ENCODE results near the gene CCDC188.

The CCDC188 gene

GRCh38 chr22:20175597-20175900 lies 24.7 kb upstream of the CCDC188 start:
- DNase-seq (ENCODE audit: low read depth), result peak; percentile 34
- H3K4me3 ChIP-seq (ENCODE audit: low read depth, low read length), result no peak overlapping the region
- TF ChIP-seq, protein P1, sequence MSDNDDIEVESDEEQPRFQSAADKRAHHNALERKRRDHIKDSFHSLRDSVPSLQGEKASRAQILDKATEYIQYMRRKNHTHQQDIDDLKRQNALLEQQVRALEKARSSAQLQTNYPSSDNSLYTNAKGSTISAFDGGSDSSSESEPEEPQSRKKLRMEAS (IDR thresholded peaks at IDR 0.05; ENCODE audit: low read depth, low read length), result no peak
- no peak for TF ChIP-seq POLR2A (IDR thresholded peaks at IDR 0.05; ENCODE audit: extremely low read depth, insufficient read length)
- no peak for TF ChIP-seq MYC (IDR thresholded peaks at IDR 0.05; ENCODE audit: low read depth, low read length)
- TF ChIP-seq, protein P2, sequence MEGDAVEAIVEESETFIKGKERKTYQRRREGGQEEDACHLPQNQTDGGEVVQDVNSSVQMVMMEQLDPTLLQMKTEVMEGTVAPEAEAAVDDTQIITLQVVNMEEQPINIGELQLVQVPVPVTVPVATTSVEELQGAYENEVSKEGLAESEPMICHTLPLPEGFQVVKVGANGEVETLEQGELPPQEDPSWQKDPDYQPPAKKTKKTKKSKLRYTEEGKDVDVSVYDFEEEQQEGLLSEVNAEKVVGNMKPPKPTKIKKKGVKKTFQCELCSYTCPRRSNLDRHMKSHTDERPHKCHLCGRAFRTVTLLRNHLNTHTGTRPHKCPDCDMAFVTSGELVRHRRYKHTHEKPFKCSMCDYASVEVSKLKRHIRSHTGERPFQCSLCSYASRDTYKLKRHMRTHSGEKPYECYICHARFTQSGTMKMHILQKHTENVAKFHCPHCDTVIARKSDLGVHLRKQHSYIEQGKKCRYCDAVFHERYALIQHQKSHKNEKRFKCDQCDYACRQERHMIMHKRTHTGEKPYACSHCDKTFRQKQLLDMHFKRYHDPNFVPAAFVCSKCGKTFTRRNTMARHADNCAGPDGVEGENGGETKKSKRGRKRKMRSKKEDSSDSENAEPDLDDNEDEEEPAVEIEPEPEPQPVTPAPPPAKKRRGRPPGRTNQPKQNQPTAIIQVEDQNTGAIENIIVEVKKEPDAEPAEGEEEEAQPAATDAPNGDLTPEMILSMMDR (IDR thresholded peaks at IDR 0.05; ENCODE audit: low read depth, low read length), result no peak

DNA sequence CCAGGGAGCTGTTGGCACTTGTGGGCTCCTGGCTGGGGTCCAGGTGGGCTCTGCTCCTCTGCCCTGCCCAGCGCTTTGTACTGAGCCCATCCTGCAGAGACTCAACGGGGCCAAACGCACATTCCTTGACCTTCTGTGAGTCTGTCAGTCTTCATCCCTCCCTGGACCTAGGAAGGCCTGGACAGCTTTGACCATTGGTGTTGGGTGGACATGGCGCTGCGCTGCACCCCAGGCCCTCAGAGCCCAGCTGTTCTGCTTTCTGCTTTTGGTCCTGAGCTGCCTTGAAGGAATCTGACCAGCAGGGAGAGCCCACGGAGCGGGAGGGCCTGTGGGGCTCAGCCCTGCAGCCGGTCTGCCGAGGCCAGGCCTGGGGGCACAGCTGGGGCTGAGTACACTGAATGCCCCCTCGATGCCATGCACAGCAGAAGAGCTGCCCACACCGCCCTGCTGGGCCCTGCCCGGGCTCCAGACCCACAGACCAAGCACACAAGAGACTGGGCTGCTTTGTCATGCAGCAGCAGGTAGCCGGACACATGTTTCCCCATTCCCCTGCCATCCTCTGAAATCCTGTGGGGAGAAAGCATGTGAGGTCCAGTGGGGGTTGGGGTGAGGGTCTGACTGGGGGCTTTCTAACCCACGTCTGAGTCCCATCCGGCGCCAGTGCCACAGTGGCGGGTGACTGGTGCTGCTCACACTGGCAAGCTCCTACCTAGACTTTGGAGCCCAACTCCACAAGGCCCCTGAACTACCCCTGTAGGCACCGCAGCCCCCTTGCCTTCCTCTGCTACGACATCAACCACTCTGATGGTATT lies 24.1 kb upstream of the CCDC188 start:
- TF ChIP-seq, protein P2 (IDR thresholded peaks at IDR 0.05; ENCODE audit: low read depth, low read length), result peak; percentile 13
- no peak for TF ChIP-seq POLR2A (IDR thresholded peaks at IDR 0.05; ENCODE audit: extremely low read depth, insufficient read length)
- DNase-seq (ENCODE audit: low read depth), result peak; percentile 32
- no peak overlapping the region for H3K4me3 ChIP-seq (ENCODE audit: low read depth, low read length)

GRCh38 chr22:20173772-20174171 lies 22.9 kb upstream of the CCDC188 start:
- TF ChIP-seq MYC (IDR thresholded peaks at IDR 0.05; ENCODE audit: low read depth, low read length), result no peak
- no peak overlapping the region for H3K4me3 ChIP-seq (ENCODE audit: low read depth, low read length)

DNA sequence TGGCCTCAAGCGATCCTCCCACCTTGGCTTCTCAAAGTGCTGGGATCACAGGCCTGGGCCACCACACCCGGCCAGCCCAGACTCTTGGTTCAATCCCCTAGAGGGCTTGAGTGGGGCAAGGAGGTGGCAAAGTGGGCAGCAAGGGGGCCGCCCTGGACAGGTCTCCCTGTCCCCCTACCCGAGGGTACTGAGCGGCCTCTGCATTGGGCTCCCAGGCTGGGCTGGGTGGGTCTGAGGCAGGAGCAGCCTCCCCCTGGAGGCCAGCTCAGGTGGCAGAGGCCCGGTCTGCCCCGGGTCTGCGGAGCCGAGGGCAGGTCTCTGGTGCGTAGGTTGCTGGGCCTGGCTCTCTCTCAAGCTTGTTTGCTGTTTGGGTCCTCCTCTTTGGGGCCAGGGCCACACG lies 22.4 kb upstream of the CCDC188 start:
- no peak overlapping the region for H3K4me3 ChIP-seq (ENCODE audit: low read depth, low read length)

More at GRCh38 chr22:20173772-20174171, 22.9 kb upstream of the CCDC188 start:
- no peak for DNase-seq (ENCODE audit: low read depth)

DNA sequence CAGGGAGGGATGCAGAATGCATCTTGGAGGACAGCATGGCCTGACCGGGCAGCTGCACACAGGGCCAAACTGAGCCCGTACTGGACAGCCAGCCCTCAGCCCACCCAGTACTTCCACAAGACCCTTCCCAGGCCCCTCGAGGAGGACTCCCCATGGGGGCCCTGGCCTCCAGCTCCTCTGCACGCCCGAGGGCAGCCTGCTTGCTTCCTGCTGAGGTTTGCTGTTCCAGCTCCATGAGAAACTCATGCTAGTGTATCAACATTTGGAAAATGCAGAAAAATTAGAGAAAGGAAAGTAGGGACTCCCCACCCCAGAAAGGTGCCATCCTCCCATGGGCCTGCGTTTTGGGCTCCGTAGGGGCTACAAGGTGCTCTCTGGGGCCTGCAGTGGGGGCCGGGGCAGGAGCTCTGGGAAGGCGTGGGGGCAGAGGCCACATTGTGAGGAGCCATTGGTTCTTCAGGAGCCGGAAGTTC lies 21.3 kb upstream of the CCDC188 start:
- no peak overlapping the region for H3K4me3 ChIP-seq (ENCODE audit: low read depth, low read length)
- TF ChIP-seq, protein P2 (IDR thresholded peaks at IDR 0.05; ENCODE audit: low read depth, low read length), result no peak
- TF ChIP-seq POLR2A (IDR thresholded peaks at IDR 0.05; ENCODE audit: extremely low read depth, insufficient read length) (no peak), MYC (IDR thresholded peaks at IDR 0.05; ENCODE audit: low read depth, low read length) (no peak)
- TF ChIP-seq, protein P1 (IDR thresholded peaks at IDR 0.05; ENCODE audit: low read depth, low read length), result no peak
- no peak for DNase-seq (ENCODE audit: low read depth)

More for the DNA sequence above, 22.4 kb upstream of the CCDC188 start:
- no peak for DNase-seq (ENCODE audit: low read depth)
- TF ChIP-seq, protein P1 (IDR thresholded peaks at IDR 0.05; ENCODE audit: low read depth, low read length), result no peak
- TF ChIP-seq MYC (IDR thresholded peaks at IDR 0.05; ENCODE audit: low read depth, low read length), result no peak
- TF ChIP-seq, protein P2 (IDR thresholded peaks at IDR 0.05; ENCODE audit: low read depth, low read length), result no peak
- no peak for TF ChIP-seq POLR2A (IDR thresholded peaks at IDR 0.05; ENCODE audit: extremely low read depth, insufficient read length)

DNA sequence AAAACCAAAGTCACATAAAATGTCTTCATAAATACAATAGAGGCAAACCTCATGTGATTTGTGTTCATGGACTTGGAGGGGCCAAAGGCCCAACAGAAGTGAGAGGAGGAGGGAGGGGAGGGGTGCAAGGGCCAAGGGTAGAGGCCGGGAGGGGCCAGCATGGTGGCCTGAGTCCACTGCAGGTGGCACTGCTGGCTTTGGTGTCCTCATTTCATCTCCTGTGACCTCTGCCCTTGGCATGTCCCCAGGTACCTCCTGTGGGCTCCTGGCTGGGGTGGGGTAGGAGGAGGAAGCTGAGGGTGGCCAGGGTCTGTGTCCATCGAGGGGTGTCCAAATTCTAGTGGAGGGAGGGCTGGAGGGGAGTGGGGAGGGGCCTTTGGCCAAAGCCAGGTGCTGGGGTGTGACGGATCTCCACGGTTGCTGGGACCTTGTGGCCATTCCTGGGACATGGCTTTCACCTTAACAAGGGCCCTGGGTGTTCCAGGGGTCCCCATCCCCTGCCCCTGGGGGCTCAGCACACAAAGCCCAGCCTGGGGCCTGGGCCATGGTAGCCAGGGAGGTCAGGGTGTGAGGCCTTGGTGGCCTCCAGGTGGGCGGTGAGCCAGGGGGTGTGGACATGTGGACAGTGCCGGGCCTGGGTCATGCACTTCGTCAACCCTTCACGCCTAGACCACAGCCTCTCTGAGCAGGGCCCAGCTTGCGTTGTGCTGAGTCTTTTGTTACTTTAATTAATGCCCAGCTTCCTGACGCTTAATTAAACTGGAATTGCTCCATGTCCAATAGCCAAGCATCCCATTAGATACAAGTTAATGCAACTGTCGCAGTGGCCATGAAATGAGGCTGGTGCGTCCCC lies 20.7 kb upstream of the CCDC188 start:
- no peak for TF ChIP-seq POLR2A (IDR thresholded peaks at IDR 0.05; ENCODE audit: extremely low read depth, insufficient read length)
- no peak for TF ChIP-seq MYC (IDR thresholded peaks at IDR 0.05; ENCODE audit: low read depth, low read length)
- TF ChIP-seq, protein P1 (IDR thresholded peaks at IDR 0.05; ENCODE audit: low read depth, low read length), result no peak
- TF ChIP-seq, protein P2 (IDR thresholded peaks at IDR 0.05; ENCODE audit: low read depth, low read length), result no peak
- H3K4me3 ChIP-seq (ENCODE audit: low read depth, low read length), result no peak overlapping the region
- DNase-seq (ENCODE audit: low read depth), result no peak
